ENCODE measurements around the gene LPP.
"Not testable (repeated sequence)": the region's sequence is repeated elsewhere in the genome, so short reads cannot be mapped to it uniquely, and the experiment has no call there.

The LPP gene

DNA sequence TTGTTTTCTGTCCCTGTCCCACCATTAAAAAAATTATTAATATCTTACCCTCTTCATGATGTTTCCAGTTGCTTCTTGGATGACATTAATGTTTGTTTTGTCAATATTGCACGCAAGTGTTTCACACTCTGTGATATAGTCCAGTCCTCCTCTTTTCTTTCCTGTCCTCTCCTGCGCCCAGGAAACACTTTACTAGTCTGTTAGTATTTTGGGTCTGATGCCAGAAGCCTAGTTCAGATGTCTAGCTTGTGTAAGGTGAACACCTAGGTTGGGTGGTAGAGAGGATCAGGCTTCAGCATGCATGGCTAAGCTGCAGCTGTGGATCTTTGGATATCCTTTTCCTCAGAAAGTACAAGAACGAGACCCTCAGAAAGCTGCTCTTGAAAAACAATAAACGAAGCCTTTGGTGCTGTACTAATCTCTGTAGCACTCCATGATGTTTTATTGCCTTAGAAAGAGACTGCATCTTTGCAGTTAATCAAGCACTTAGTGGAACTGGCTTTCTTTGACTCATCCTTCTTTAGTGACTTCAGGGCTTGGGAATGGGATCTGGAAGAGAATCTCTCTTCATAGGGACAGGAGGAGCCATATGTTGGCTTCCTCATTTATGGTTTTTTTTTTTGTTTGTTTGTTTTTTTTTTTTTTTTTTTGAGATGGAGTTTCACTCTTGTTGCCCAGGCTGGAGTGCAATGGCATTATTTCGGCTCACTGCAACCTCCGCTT lies 253.4 kb downstream of the LPP start:
- DNase-seq, result no peak

DNA sequence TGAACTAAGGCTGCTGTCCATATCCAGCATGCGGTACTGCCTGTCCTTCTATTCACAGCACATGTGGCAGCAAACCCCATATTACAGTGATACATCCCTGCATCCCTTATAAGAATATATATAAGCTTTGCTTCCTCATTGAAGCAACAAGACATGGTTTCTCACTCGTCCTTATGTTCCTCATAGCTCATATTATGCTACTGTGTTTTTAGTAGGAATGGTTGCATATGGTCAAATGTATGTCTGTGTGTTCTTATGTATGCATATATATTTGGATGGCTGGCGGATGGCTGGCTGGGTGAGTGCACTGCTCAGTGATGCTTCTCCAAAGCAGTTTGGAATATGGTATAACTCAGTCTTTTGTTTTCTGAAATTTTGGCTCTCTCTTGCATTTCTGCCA lies 254.9 kb downstream of the LPP start:
- DNase-seq, result no peak

DNA sequence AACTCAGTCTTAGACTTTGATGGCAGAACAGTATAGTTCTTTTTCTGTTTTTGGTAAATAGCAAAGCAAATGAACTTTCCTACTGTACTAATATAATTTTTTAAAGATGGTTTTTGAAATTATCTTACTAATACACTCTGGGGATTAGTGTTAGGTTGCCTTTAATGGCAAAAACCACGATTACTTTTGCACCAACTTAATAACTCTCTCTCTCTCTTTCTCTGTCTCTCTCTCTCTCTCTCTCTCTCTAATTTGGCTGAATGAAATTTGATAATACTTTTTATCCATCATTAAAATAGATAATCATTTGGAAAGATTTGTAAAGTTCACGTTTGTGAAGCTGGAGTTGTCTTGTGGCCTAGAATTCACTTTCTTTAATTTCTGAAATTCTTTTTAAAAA lies 257.8 kb downstream of the LPP start:
- DNase-seq, result no peak

DNA sequence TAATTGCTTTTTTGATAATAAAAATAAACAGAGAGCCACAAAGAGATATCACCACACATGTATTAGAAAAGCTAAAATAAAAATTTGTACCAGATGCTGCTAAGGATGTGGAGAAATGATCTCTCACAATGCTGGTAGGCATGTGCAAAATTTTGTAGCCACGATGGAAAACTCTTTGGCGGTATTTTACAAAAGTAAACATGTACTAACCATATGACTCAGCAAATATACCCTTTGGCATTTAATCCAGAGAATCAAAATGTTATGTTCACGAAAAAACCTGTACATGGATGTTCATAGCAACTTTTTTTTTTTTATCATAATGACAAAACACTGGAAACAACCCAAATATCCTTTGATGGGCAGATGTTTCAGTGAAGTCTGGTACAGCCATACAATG lies 261.2 kb downstream of the LPP start:
- no peak for DNase-seq

DNA sequence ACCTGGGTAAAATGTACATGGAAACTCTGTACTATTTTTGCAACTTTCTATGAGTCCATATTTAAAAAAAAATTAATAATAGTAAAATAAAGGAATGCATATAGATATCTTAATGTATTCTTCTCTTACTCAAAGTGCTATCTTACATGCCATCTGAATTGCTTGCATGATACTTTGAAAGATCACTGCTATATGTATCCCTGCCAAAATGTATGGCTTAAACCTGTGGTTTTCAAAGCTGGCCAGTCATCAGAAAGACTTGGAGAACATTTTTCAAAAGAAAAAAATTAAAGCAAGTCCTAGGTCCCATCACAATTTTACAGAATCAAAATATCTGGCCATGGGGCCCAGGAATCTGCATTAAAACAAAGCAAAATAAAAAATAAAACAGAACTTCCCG lies 262.1 kb downstream of the LPP start:
- DNase-seq, result no peak

DNA sequence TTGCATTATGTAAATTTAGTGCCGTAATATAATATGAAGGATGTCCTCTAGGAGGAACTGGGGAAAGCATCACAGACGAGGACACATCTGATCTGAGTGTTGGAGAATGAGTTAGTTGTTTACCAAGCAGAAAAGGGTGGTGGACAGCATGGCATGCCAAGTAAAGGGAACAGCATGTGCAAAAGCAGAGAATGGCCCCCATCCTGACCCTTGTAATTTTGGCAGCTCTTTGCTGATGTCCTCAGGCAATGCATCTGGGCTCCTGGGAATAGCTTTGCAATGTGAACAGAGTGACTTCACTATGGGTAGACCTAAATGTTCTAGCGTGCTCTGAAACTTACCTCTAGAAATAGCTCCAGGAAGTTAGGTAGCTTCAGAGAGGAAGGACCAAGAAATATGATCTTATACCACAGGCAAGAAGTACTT lies 263.3 kb downstream of the LPP start:
- no peak for DNase-seq

DNA sequence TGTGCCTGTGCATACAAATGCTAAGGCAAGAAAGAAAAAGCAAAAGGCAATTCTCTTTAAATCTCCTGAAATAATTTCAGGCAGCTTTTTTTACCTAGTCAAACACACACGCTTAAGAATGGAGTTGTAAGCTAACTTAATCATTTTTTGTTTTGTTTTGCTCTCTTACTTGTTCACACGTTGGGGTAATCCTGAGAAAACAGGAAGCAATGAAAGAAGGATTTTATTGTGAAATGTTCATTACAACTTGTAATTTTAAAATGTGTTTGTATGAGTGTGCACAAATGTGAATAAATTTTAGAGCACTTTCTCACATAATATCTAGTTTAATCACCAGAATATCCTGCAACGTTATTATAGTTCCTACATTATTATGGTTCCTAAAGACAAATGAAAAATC lies 263.8 kb downstream of the LPP start:
- DNase-seq, result no peak

DNA sequence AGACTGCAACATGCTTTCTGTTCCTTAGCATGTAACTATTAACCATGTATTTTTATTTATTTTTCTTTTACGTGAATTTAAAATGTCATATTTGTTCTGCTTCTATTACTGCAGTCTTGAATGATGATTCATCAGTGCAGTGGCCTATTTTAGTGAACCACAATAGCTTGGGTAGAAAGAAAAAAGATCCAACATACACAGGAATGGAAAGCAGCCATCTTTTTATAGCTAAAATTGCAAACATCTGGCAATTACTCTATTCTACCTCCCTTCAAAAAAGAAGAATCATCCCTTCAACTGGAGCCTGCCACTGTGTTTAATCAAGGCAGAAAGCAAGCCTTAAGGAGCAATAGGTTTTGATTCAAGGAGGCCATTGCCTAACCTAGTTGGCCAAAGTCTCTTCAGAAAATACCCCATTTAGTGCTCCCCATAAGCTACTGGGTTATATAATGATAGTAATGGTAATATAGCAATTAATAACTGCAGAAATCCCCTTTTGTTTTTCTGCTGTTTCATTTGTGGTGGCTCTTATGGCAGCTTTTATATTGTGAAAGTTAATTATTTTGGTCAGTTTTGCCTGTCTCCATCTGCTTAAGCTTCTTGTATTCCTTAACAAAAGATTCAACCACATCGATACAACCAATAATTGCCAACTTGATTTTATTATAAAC lies 267.3 kb downstream of the LPP start:
- DNase-seq, result no peak

DNA sequence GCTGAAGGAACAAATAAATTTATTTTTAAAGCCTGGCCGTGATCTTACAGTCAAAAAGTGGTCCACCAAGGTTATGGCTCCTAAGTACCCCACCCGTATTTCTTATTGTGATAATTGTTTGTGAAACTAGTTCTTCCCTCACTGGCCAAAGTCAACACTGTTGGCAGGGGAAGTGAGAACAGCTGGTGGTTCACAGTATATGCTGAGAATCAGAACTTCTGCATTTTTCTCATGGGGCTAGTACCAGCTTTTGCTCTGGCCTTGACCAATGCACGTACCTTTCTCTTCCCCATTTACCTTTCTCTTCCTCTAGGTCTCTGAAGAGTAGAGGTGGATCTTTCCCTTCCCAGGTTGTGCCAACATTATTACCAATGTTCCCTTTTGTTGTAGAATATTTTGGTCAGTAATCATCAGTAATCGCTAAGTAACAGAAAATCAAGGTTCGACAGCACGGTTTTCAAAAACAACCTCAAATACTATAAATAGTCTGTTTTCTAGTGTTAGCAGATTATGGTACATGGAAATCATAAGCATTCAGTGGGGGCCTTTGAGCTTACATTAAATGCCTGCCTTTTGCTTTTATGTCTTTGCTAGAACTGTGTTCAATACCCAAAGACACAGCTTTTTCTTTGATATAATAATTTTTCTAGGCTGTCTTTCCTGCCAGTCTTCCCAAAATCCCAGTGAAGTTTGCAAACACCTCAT lies 268.0 kb downstream of the LPP start:
- DNase-seq, result no peak

DNA sequence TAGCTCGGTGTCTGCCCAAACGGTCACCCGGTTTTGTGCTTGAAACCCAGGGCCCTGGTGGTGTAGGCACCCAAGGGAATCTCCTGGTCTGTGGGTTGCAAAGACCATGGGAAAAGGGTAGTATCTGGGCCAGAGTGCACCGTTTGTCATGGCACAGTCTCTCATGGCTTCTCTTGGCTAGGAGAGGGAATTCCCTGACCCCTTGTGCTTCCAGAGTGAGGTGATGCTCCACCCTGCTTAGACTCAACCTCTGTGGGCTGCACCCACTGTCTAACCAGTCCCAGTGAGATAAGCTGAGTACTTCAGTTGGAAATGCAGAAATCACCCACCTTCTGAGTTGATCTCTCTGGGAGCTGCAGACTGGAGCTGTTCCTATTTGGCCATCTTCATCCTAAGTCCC lies 274.0 kb downstream of the LPP start:
- DNase-seq, result not testable (repeated sequence)

DNA sequence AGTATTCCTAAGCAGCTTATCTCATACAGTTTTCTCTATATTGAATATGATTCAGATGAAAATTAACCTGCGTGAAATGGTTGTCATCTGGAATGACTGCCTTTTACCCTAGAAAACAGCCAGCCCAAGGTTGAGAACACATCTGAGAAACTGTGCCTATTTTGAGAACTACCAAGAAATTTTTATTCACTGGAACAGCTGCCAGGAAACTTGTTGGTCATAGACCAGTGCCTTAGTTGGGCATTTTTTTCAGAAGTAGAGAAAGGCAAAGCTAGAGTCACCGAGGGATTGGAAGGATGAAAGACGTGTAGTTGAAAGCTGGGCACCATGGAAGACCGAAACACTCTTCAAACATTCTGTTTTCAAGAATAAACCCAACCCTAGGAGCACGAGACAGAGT lies 277.1 kb downstream of the LPP start:
- DNase-seq, result no peak

DNA sequence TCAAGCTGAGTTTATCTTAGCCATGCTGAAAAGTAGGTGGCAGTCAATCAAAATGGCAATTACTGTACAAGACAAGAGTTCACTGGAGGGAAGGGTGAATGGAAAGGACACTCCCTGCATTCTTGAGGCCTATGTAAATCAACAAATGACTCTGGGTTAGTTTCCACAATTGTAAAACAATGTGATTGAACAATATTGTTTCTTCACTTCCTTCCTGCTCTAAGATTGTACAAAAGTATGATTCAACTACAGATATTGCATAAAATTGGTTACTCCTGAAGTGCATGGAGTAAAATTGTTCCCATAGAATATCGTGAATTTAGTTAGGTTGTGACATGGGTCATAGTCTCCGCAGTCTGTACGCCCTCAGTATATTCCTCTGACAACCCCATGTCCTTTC lies 277.6 kb downstream of the LPP start:
- no peak for DNase-seq

DNA sequence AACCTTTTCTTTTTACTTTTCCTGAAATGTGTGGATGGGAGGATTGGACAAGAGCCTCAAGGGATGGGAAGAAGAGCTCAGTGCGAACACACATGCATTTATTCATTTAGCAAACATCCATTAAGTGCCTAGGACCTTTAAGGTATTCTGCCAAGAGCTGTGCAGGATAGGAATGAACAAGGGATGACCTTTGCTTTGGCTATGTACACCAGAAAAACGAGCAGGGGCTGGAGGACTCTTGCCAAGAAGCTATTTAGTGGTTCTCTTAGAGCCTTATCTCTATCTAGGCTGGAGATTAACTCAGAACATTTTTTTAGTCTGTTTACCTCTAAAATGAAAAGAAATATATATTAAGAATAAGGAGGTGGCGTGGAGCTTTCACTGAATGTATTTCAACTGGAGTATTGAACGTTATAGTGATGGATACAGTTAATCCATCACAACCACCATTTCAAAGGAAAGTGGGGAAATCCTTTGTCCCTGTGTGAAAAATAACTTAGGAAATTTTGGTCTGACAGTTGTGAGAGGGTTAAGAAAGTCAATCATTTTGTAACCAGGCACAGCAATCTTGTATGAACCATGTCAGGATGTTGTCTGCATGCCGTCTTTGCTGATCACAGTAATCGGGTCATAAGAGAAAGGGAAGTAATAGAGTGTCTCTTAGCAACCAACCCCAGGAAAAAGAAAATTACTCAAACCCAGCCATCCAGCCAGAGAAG lies 279.0 kb downstream of the LPP start:
- DNase-seq, result no peak

DNA sequence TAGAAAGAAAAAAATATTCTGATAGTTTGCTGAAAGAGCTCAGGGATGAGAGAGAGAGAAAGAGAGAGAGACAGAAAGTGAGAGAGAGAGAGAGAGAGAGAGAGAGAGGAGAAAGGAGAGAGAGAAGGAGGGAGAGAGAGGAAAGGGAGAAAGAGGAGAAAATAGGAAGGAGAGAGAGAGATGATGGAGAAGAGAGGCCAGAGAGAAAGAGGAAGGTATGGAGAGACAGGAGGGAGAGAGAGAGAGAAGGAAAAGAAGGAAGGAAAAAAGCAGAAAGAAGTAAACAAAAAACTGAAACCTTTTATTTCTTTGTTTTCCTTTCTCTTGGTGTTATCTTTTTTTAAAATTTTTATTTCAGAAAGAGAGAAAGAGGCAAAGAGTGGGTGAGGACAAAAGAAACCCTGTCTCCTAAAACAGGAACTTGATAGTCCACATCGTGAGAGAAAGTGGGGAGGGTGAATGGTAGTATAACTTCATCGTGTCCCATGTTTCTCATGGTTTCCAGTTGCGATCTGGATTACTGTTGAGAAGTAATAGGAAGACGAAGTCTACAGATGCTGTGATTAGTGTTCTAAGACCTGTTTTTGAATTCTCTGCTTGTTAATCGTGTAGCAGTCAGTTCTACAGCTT lies 279.7 kb downstream of the LPP start:
- no peak for DNase-seq

DNA sequence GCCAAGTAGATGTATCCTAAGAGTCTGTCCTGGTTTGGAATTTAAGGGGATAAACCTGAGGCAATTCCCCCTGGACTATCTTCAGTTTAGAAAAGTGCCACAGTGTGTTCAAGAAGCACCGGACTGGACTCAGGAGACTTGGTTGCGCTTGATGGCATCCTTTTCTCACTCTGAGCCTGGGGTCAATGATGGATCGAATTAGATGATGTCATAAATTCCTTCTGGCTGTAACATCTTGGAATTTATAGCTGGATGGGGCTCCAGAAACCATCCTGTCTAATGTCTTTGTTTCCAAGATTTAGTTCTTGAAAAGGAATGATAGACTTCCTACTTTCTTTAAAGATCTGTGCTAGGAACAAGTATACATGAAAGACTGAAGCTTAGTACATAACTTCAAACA lies 280.6 kb downstream of the LPP start:
- no peak for DNase-seq

DNA sequence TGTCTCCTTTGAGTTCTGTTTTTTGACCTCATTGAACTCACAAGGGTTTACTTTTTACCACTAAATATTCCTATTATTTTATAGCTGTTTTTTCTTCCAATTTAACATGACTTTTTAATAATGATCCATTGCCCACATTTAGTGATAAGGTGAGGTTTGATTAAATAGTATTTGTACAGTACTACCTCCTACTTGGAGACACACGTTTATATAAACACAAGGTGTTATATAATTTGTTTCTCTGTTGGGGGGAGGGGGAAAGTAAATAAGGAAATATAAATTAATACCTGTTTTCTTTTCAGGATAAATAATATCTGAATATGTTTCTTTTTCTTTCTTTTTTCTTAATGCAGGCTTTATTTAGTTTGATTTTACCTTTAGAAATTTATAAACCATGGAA lies 281.3 kb downstream of the LPP start:
- DNase-seq, result no peak

DNA sequence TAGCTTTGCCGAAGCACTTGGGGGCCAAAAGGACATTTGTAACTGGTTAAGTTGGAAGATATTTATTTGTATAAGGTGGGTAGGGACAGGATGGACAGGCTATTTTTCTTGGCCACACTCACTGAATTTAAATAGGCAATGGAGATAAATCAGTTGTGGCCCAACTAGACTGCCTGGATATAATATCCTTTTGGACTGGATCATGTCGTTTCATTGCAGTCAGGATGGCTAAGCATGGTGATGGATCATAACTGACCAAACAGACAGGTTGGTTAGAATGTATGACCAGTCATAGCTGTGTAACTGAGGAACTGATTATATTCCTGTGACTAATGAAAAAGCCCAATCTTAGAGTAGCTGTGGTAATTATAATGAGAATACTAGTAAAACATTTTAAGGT lies 284.0 kb downstream of the LPP start:
- DNase-seq, result no peak

DNA sequence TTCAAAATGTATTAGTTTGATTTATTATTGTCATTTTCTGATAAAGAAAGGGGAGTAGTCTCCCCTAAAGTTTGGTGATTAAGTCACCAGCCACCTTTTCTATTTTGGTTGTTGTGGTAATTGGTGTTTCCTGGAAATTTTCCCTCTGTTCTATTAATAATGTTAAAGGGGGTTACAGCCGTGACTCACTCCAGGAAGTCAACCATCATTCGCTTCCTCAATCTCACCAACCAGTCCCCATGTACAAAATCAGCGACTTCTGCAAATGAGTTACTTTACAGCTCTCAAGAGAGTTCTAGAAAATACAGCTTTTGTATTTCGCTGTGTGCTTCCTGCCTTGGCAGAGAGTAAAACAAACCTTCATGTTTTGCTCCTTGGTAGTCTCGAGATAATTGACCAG lies 285.1 kb downstream of the LPP start:
- DNase-seq, result no peak

DNA sequence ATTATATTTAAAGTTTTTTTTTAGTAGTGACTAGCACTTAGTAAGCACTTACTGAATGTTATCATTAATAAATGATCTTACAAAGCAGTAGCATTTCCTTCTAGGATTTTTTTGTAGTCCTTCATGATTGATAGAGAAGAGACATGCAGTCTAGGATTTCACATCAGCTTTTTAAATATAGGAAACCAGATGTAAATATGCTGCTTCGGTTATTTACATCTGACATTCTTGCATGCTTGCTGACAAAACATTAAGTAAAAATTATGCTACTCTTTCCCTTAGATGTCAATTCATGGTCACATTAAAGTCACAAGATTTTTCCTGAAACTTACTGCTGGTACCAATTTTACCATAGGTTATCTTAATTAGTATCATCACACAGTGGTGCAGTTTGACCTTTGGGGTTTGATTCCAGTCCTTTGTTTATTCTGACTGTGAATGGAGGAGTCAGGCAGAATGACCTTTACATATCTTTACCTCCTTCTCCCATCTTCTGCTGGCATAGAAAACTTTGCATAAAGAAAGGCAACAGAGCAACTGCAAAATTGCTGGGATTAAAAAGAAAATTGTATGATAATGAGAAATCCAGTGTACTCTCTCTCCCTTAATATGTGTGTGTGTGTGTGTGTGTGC lies 286.5 kb downstream of the LPP start:
- DNase-seq, result no peak

DNA sequence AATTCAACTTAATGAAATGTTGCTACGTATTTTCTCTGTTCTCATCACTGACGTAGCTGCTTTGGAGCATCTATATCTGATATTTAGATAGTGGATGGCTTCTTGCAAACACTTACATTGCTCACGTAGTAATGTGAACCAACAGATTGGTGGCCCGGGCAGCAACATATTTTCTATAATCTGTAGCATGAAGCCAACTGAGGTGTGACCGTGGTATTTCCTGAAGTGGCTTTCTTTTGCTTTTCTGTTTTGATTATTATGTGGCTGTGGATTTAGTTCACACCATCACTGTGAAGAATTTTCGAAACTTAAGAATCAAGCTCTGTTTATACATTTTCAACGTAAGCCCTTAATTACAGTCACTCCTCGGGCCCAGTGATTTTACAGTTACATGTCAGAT lies 288.5 kb downstream of the LPP start:
- DNase-seq, result no peak

DNA sequence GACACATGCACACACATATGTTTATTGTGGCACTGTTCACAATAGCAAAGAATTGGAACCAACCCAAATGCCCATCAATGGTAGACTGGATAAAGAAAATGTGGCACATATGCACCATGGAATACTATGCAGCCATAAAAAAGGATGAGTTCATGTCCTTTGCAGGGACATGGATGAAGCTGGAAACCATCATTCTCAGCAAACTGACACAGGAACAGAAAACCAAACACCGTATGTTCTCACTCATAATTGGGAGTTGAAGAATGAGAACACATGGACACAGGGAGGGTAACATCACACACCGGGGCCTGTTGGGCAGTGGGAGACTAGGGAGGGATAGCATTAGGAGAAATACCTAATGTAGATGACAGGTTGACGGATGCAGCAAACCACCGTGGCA lies 291.2 kb downstream of the LPP start:
- not testable (repeated sequence) for DNase-seq

DNA sequence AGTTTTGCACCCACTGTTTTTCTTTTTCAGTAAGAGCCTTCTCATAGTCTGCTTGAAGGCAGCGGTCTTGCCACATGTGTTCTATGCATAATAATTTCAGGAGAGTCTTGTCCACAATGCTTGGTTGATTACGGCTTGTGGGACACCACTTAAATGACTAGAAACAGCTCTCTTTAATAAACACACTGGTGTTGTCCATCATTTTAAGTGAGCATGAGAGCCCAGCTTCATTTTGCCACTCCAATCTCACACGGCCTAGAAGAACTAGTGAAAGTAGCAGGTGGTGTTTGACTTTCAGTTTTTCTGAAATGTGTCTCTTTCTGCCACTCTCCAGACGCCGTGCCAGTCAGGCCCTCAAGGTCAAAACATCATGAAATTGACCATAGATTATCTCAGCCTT lies 292.1 kb downstream of the LPP start:
- DNase-seq, result no peak

DNA sequence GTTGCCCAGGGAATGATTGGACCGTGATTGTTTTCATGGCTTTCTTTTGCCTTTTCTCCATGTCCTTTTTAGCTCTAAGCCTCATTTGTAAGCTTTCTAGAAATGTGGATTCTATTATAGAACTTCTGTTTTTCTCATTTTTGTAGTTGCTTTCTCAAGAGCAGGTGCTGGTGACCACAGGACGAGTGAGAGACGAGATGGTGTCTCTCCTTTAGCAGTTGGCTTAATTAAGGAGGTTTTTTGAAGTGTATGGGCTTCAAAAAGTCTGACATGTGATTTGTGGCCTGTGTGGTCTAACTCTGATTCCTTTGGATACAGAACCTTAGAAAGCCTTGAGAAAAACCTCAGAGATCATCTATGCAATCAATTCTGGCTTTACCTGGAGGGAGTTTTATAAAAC lies 292.8 kb downstream of the LPP start:
- no peak for DNase-seq
